ENCODE results near the gene UAP1.

The UAP1 gene

GRCh38 chr1:162619076-162619475 is 57.6 kb downstream of the UAP1 start:
- no peak for DNase-seq

GRCh38 chr1:162621256-162621655 is 59.7 kb downstream of the UAP1 start:
- no peak for DNase-seq

- no peak for DNase-seq
Measured at GRCh38 chr1:162625679-162626078, 64.2 kb downstream of the UAP1 start.

- DNase-seq, result no peak
Measured at GRCh38 chr1:162626094-162626493, 64.6 kb downstream of the UAP1 start.

GRCh38 chr1:162626761-162627160 is 65.2 kb downstream of the UAP1 start:
- DNase-seq, result no peak

- peak; percentile 30 to 78 for DNase-seq
Measured at GRCh38 chr1:162627662-162628296, 66.3 kb downstream of the UAP1 start.

GRCh38 chr1:162629077-162629627 is 67.6 kb downstream of the UAP1 start:
- DNase-seq, result no peak

- no peak for DNase-seq
Measured at GRCh38 chr1:162629651-162630050, 68.1 kb downstream of the UAP1 start.

GRCh38 chr1:162631546-162632191 is 70.1 kb downstream of the UAP1 start:
- no peak for DNase-seq

GRCh38 chr1:162632217-162632666 is 70.7 kb downstream of the UAP1 start, which contains the start of gene DDR2:
Gene DDR2, plus strand, starts transcription at chr1:162632464. Its CDS starts 86,600 bp downstream, at chr1:162719064.
- no peak for DNase-seq

- DNase-seq, result no peak
Measured at GRCh38 chr1:162632698-162633080, 71.2 kb downstream of the UAP1 start.

- DNase-seq, result no peak
Measured at GRCh38 chr1:162633081-162633762, 71.7 kb downstream of the UAP1 start.

GRCh38 chr1:162635418-162635817 is 73.9 kb downstream of the UAP1 start:
- DNase-seq, result no peak

GRCh38 chr1:162639718-162640117 is 78.2 kb downstream of the UAP1 start:
- no peak for DNase-seq

GRCh38 chr1:162641114-162641513 is 79.6 kb downstream of the UAP1 start:
- DNase-seq, result no peak

- no peak for DNase-seq
Measured at GRCh38 chr1:162644986-162645314, 83.4 kb downstream of the UAP1 start.

- no peak for DNase-seq
Measured at GRCh38 chr1:162645666-162646065, 84.1 kb downstream of the UAP1 start.

GRCh38 chr1:162649583-162649982 is 88.1 kb downstream of the UAP1 start:
- DNase-seq, result no peak
